ENCODE results near the gene AIFM1.

The AIFM1 gene

GRCh38 chrX:130165703-130166502 lies at the start of gene AIFM1:
Gene AIFM1 (minus strand): TSS chrX:130165841. CDS start chrX:130165656, 185 bp downstream.
- DNase-seq, result peak; percentile 42

GRCh38 chrX:130213376-130213775 lies 47.7 kb upstream of the AIFM1 start:
- no peak for DNase-seq

GRCh38 chrX:130212371-130212770 lies 46.7 kb upstream of the AIFM1 start:
- no peak for DNase-seq

- no peak for DNase-seq
Measured at GRCh38 chrX:130211415-130212186, 46.0 kb upstream of the AIFM1 start.

- no peak for DNase-seq
Measured at GRCh38 chrX:130204647-130205046, 39.0 kb upstream of the AIFM1 start.

GRCh38 chrX:130197464-130197863 lies 31.8 kb upstream of the AIFM1 start:
- no peak for DNase-seq

- DNase-seq, result no peak
Measured at GRCh38 chrX:130196466-130196865, 30.8 kb upstream of the AIFM1 start.

- DNase-seq, result no peak
Measured at GRCh38 chrX:130190801-130191200, 25.2 kb upstream of the AIFM1 start.

- DNase-seq, result no peak
Measured at GRCh38 chrX:130186651-130187050, 21.0 kb upstream of the AIFM1 start.

GRCh38 chrX:130184857-130185256 lies 19.2 kb upstream of the AIFM1 start:
- DNase-seq, result no peak

- no peak for DNase-seq
Measured at GRCh38 chrX:130184168-130184567, 18.5 kb upstream of the AIFM1 start.

GRCh38 chrX:130179579-130180215 lies 14.1 kb upstream of the AIFM1 start:
- DNase-seq, result no peak

GRCh38 chrX:130179170-130179569 lies 13.5 kb upstream of the AIFM1 start:
- DNase-seq, result no peak

- no peak for DNase-seq
Measured at GRCh38 chrX:130176942-130177341, 11.3 kb upstream of the AIFM1 start.

- no peak for DNase-seq
Measured at GRCh38 chrX:130176354-130176776, 10.7 kb upstream of the AIFM1 start.

GRCh38 chrX:130174937-130175336 lies 9.3 kb upstream of the AIFM1 start:
- no peak for DNase-seq

GRCh38 chrX:130174045-130174704 lies 8.5 kb upstream of the AIFM1 start:
- DNase-seq, result no peak

- DNase-seq, result no peak
Measured at GRCh38 chrX:130173190-130173895, 7.7 kb upstream of the AIFM1 start.

GRCh38 chrX:130172127-130172845 lies 6.6 kb upstream of the AIFM1 start:
- DNase-seq, result no peak

- DNase-seq, result no peak
Measured at GRCh38 chrX:130171446-130172126, 5.9 kb upstream of the AIFM1 start, which contains the start of gene RAB33A. Gene RAB33A (plus strand): TSS chrX:130171962. CDS start chrX:130172063, 101 bp downstream.
